ENCODE results near the gene ABHD17B. TPM values are rescaled to one million over a fixed set of nuclear protein-coding genes. Genes with fewer than 3 reads are reported as not detected.

Gene ABHD17B
- total and polyA plus RNA-seq, 10 of the 15 experiments (the other 5 are each of a cell fraction or from before 2014, with no cell fraction given), result 3.5 to 21.4 (median 16.6) TPM

DNA sequence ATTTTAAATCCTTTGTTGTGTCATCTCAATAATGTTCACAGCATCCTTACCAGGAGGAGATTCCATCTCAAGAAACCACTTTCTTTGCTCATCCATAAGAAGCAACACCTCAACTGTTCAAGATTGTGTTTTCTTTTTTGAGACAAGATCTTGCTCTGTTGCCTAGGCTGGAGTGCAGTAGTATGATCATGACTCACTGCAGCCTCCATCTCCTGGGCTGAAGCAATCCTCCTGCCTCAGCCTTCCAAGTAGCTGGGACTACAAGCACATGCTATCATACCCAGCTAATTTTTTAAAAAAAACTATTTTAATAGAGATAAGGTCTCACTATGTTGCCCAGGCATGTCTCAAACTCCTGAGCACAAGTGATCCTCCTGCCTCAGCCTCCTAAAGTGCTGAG, 60.0 kb downstream of the ABHD17B start:
- Histone ChIP-seq H2AFZ (ENCODE audit: control insufficient read depth, low read depth, low read length) (no peak overlapping the region), H3K36me3 (ENCODE audit: control insufficient read depth in 2 of 2, insufficient read depth in 2 of 2, low read length in 1 of 2) (no peaks in the 10 kb centered on the region), H3K79me2 (ENCODE audit: control insufficient read depth, insufficient read depth, low read length) (no peaks in the 10 kb centered on the region), H3K9me3 (replicated peaks; ENCODE audit: control insufficient read depth, insufficient read depth, low read length) (no peaks in the 10 kb centered on the region), H4K20me1 (ENCODE audit: control insufficient read depth, insufficient read depth) (no peaks in the 10 kb centered on the region), H3K27ac (ENCODE audit: control insufficient read depth, insufficient read depth) (no peak overlapping the region), H3K4me2 (ENCODE audit: control insufficient read depth, insufficient read depth) (no peak overlapping the region), H3K9ac (ENCODE audit: control insufficient read depth, insufficient read depth, low read length) (no peak overlapping the region), H3K27me3 (replicated peaks in 1 of 2; ENCODE audit: control insufficient read depth in 2 of 2, insufficient read depth in 2 of 2, low read length in 1 of 2) (no peaks in the 10 kb centered on the region), H3K4me3 (no peak overlapping the region), H3K4me1 (ENCODE audit: control insufficient read depth, insufficient read depth, low read length) (no peaks in the 10 kb centered on the region)
- ChIA-PET RAD21 (ENCODE audit: unreplicated experiment) (no interaction called here), SMC1A (ENCODE audit: uncharacterized antibody, unreplicated experiment) (interaction anchor here (2.1 kb wide), 1 partner anchor 12 kb away, joined by 4 read pairs; no protein-coding TSS in a partner anchor), POLR2A (interaction anchor here (0.6 kb wide), 1 partner anchor 19 kb away, joined by 3 read pairs; no protein-coding TSS in a partner anchor), CTCF (interaction anchor here (0.6 to 1.4 kb wide), 2 partner anchors 16 to 174 kb away, joined by 3 read pairs; no protein-coding TSS in a partner anchor)
- DNase-seq (ENCODE audit: low read depth, low spot score) (no peak), FAIRE-seq (no peak), ATAC-seq (no peak)
- in situ Hi-C loops (cut with MboI), result no loop called here
- intact Hi-C loops (cut with micrococcal nuclease; ENCODE audit: unreplicated experiment), result no loop called here
- BruUV-seq (replicated peaks), result no TSS peak
- TF ChIP-seq MTA3 (IDR thresholded peaks at IDR 0.05; ENCODE audit: borderline replicate concordance, low read length) (no peak), NR2C1 (IDR thresholded peaks at IDR 0.05) (no peak), ZNF274 (IDR thresholded peaks at IDR 0.05; ENCODE audit: insufficient read depth, insufficient read length) (no peak), SP1 (IDR thresholded peaks at IDR 0.05; ENCODE audit: low read depth, low read length) (no peak), CBX3 (IDR thresholded peaks at IDR 0.05; ENCODE audit: borderline replicate concordance, low read depth) (no peak), SMC3 (IDR thresholded peaks at IDR 0.05; ENCODE audit: borderline replicate concordance, low read length) (no peak), JUNB (IDR thresholded peaks at IDR 0.05) (no peak), FOXK2 (IDR thresholded peaks at IDR 0.05) (no peak), MYC (IDR thresholded peaks at IDR 0.05; ENCODE audit: insufficient read depth, insufficient read length, insufficient replicate concordance, low read length, severe bottlenecking) (no peak)
- TF ChIP-seq, protein P1, sequence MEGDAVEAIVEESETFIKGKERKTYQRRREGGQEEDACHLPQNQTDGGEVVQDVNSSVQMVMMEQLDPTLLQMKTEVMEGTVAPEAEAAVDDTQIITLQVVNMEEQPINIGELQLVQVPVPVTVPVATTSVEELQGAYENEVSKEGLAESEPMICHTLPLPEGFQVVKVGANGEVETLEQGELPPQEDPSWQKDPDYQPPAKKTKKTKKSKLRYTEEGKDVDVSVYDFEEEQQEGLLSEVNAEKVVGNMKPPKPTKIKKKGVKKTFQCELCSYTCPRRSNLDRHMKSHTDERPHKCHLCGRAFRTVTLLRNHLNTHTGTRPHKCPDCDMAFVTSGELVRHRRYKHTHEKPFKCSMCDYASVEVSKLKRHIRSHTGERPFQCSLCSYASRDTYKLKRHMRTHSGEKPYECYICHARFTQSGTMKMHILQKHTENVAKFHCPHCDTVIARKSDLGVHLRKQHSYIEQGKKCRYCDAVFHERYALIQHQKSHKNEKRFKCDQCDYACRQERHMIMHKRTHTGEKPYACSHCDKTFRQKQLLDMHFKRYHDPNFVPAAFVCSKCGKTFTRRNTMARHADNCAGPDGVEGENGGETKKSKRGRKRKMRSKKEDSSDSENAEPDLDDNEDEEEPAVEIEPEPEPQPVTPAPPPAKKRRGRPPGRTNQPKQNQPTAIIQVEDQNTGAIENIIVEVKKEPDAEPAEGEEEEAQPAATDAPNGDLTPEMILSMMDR (IDR thresholded peaks at IDR 0.05 in 2 of 3, conservative IDR thresholded peaks at IDR 0.05 in 1 of 3; ENCODE audit: control insufficient read depth in 2 of 3, extremely low read depth in 1 of 3, insufficient read depth in 1 of 3, low read depth in 3 of 3, low read length in 3 of 3), result no peak
- TF ChIP-seq, protein P2, sequence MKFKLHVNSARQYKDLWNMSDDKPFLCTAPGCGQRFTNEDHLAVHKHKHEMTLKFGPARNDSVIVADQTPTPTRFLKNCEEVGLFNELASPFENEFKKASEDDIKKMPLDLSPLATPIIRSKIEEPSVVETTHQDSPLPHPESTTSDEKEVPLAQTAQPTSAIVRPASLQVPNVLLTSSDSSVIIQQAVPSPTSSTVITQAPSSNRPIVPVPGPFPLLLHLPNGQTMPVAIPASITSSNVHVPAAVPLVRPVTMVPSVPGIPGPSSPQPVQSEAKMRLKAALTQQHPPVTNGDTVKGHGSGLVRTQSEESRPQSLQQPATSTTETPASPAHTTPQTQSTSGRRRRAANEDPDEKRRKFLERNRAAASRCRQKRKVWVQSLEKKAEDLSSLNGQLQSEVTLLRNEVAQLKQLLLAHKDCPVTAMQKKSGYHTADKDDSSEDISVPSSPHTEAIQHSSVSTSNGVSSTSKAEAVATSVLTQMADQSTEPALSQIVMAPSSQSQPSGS (IDR thresholded peaks at IDR 0.05; ENCODE audit: low read length), result no peak
